BLaER1 (cell line): Measurements from ENCODE around the gene EIF2S2.
"Not testable (repeated sequence)": the region's sequence is repeated elsewhere in the genome, so short reads cannot be mapped to it uniquely, and the experiment has no call there.

Experiments
- H3K27ac ChIP-seq: shearing (Covaris generic); formaldehyde crosslinking; 2 replicates; pipeline ENCODE4 v1.8.1; 2022
- H3K27me3 ChIP-seq: shearing (Covaris generic); formaldehyde crosslinking; 2 replicates; pipeline ENCODE4 v1.8.1; 2022
- H3K36me3 ChIP-seq: shearing (Covaris generic); formaldehyde crosslinking; 2 replicates; pipeline ENCODE4 v1.8.1; 2022
- H3K4me1 ChIP-seq: shearing (Covaris generic); formaldehyde crosslinking; 2 replicates; pipeline ENCODE4 v1.8.1; 2022
- H3K4me2 ChIP-seq: shearing (Covaris generic); formaldehyde crosslinking; 2 replicates; pipeline ENCODE4 v1.8.1; 2022
- H3K4me3 ChIP-seq: shearing (Covaris generic); formaldehyde crosslinking; 2 replicates; pipeline ENCODE4 v1.8.1; 2022
- H3K9ac ChIP-seq: shearing (Covaris generic); formaldehyde crosslinking; 2 replicates; pipeline ENCODE4 v1.8.1; 2022
- H3K9me3 ChIP-seq: shearing (Covaris generic); formaldehyde crosslinking; 2 replicates; pipeline ENCODE4 v1.8.1; 2022
- H4K20me1 ChIP-seq: shearing (Covaris generic); formaldehyde crosslinking; 2 replicates; pipeline ENCODE4 v1.8.1; 2022
- Cebpa-rat ChIP-seq: shearing (Covaris generic); IDR thresholded peaks from 2 replicates; pipeline ENCODE4 v1.8.1; 2022

EIF2S2 gene

GRCh38 chr20:34111702-34112599, at the start of gene EIF2S2:
Gene EIF2S2 (minus strand): TSS chr20:34112243. CDS start chr20:34112110, 133 bp downstream.
- H3K9ac ChIP-seq = peak within 1 kb of the TSS; percentile 98
- no peaks in the 10 kb centered on the region for H3K27me3 ChIP-seq
- peak within 1 kb of the TSS; percentile 95 for H3K4me2 ChIP-seq
- peaks cover 47% of the 10 kb centered on the region for H4K20me1 ChIP-seq
- no peaks in the 10 kb centered on the region for H3K9me3 ChIP-seq
- H3K36me3 ChIP-seq = peaks cover 34% of the 10 kb centered on the region
- peak; percentile 86 for TF ChIP-seq Cebpa-rat
- H3K4me3 ChIP-seq = peak within 1 kb of the TSS; percentile 93
- H3K4me1 ChIP-seq = peaks cover 43% of the 10 kb centered on the region
- H3K27ac ChIP-seq = peak within 1 kb of the TSS; percentile 99

GRCh38 chr20:34157697-34158096, 45.7 kb upstream of the EIF2S2 start:
- not testable (repeated sequence) for H3K36me3 ChIP-seq, H3K27ac ChIP-seq, H3K4me3 ChIP-seq, H4K20me1 ChIP-seq, H3K9ac ChIP-seq, H3K9me3 ChIP-seq, H3K27me3 ChIP-seq
- Histone ChIP-seq H3K4me2 (peak overlapping the region; percentile 50), H3K4me1 (peaks cover 15% of the 10 kb centered on the region)

- Histone ChIP-seq H3K4me2 (no peak overlapping the region), H3K36me3 (no peaks in the 10 kb centered on the region), H3K4me3 (no peak overlapping the region), H3K4me1 (peaks cover 15% of the 10 kb centered on the region), H3K27me3 (no peaks in the 10 kb centered on the region), H3K9me3 (no peaks in the 10 kb centered on the region; the same call in none of the 2 replicates), H3K27ac (no peak overlapping the region), H4K20me1 (no peaks in the 10 kb centered on the region), H3K9ac (no peak overlapping the region)
- no peak for TF ChIP-seq Cebpa-rat
Measured at GRCh38 chr20:34155836-34156235, 43.8 kb upstream of the EIF2S2 start.

GRCh38 chr20:34153169-34153568, 41.1 kb upstream of the EIF2S2 start:
- H3K4me2 ChIP-seq, H3K9ac ChIP-seq, H3K4me1 ChIP-seq, H3K27ac ChIP-seq, H3K9me3 ChIP-seq, H3K4me3 ChIP-seq, H3K36me3 ChIP-seq, H4K20me1 ChIP-seq, H3K27me3 ChIP-seq: not testable (repeated sequence)

GRCh38 chr20:34152073-34152472, 40.0 kb upstream of the EIF2S2 start:
- H3K27me3 ChIP-seq, H3K9ac ChIP-seq, H3K4me1 ChIP-seq, H3K9me3 ChIP-seq, H4K20me1 ChIP-seq, H3K4me3 ChIP-seq, H3K4me2 ChIP-seq, H3K36me3 ChIP-seq, H3K27ac ChIP-seq: not testable (repeated sequence)

- Histone ChIP-seq H3K4me3 (no peak overlapping the region), H3K36me3 (no peaks in the 10 kb centered on the region), H4K20me1 (no peaks in the 10 kb centered on the region), H3K4me1 (no peaks in the 10 kb centered on the region), H3K9ac (no peak overlapping the region), H3K4me2 (no peak overlapping the region), H3K27ac (no peak overlapping the region), H3K27me3 (no peaks in the 10 kb centered on the region), H3K9me3 (no peaks in the 10 kb centered on the region; the same call in none of the 2 replicates)
- TF ChIP-seq Cebpa-rat = no peak
Measured at GRCh38 chr20:34150306-34151000, 38.4 kb upstream of the EIF2S2 start.

- Histone ChIP-seq H3K4me2 (no peak overlapping the region), H3K4me1 (no peaks in the 10 kb centered on the region), H3K27ac (no peak overlapping the region), H4K20me1 (no peaks in the 10 kb centered on the region), H3K9ac (no peak overlapping the region), H3K27me3 (no peaks in the 10 kb centered on the region), H3K36me3 (no peaks in the 10 kb centered on the region), H3K4me3 (no peak overlapping the region), H3K9me3 (no peaks in the 10 kb centered on the region)
- no peak for TF ChIP-seq Cebpa-rat
Measured at GRCh38 chr20:34145280-34145819, 33.3 kb upstream of the EIF2S2 start.

- Histone ChIP-seq H3K27me3 (no peaks in the 10 kb centered on the region), H3K4me3 (no peak overlapping the region), H3K9ac (no peak overlapping the region), H4K20me1 (no peaks in the 10 kb centered on the region), H3K36me3 (no peaks in the 10 kb centered on the region), H3K27ac (no peak overlapping the region), H3K4me2 (no peak overlapping the region), H3K9me3 (no peaks in the 10 kb centered on the region), H3K4me1 (peaks cover 4% of the 10 kb centered on the region)
- no peak for TF ChIP-seq Cebpa-rat
Measured at GRCh38 chr20:34143951-34144350, 31.9 kb upstream of the EIF2S2 start.

GRCh38 chr20:34142121-34142520, 30.1 kb upstream of the EIF2S2 start:
- no peaks in the 10 kb centered on the region for H3K36me3 ChIP-seq
- H3K4me2 ChIP-seq = no peak overlapping the region
- H3K27ac ChIP-seq = no peak overlapping the region
- H3K4me3 ChIP-seq = no peak overlapping the region
- TF ChIP-seq Cebpa-rat = no peak
- H3K9me3 ChIP-seq = no peaks in the 10 kb centered on the region
- no peaks in the 10 kb centered on the region for H3K27me3 ChIP-seq
- no peaks in the 10 kb centered on the region for H4K20me1 ChIP-seq
- no peak overlapping the region for H3K9ac ChIP-seq
- H3K4me1 ChIP-seq = peaks cover 6% of the 10 kb centered on the region

GRCh38 chr20:34141293-34141692, 29.2 kb upstream of the EIF2S2 start:
- no peak overlapping the region for H3K4me3 ChIP-seq
- no peak overlapping the region for H3K4me2 ChIP-seq
- H3K9ac ChIP-seq = no peak overlapping the region
- H3K9me3 ChIP-seq = no peaks in the 10 kb centered on the region
- no peaks in the 10 kb centered on the region for H3K27me3 ChIP-seq
- no peaks in the 10 kb centered on the region for H4K20me1 ChIP-seq
- 0 out of 2 replicates have a peak, but pooled peaks have one; percentile 18 for TF ChIP-seq Cebpa-rat
- peaks cover 6% of the 10 kb centered on the region for H3K4me1 ChIP-seq
- H3K27ac ChIP-seq = no peak overlapping the region
- no peaks in the 10 kb centered on the region for H3K36me3 ChIP-seq

- not testable (repeated sequence) for H4K20me1 ChIP-seq, H3K27me3 ChIP-seq, H3K36me3 ChIP-seq, H3K4me1 ChIP-seq, H3K4me3 ChIP-seq, H3K4me2 ChIP-seq, H3K9ac ChIP-seq, H3K27ac ChIP-seq, H3K9me3 ChIP-seq
Measured at GRCh38 chr20:34135525-34136275, 23.7 kb upstream of the EIF2S2 start.

GRCh38 chr20:34133365-34133860, 21.4 kb upstream of the EIF2S2 start:
- not testable (repeated sequence) for H3K9ac ChIP-seq, H3K27me3 ChIP-seq

GRCh38 chr20:34132943-34133342, 20.9 kb upstream of the EIF2S2 start:
- not testable (repeated sequence) for H3K27ac ChIP-seq, H3K27me3 ChIP-seq, H3K4me1 ChIP-seq, H4K20me1 ChIP-seq, H3K4me2 ChIP-seq, H3K4me3 ChIP-seq, H3K9ac ChIP-seq, H3K36me3 ChIP-seq, H3K9me3 ChIP-seq

More at GRCh38 chr20:34133365-34133860, 21.4 kb upstream of the EIF2S2 start:
- not testable (repeated sequence) for H4K20me1 ChIP-seq, H3K4me1 ChIP-seq, H3K4me2 ChIP-seq, H3K27ac ChIP-seq, H3K9me3 ChIP-seq, H3K36me3 ChIP-seq, H3K4me3 ChIP-seq
